ENCODE measurements around the gene ZNF628.

The ZNF628 gene

GRCh38 chr19:55465460-55466240 is 10.8 kb upstream of the ZNF628 start:
- DNase-seq = no peak

DNA sequence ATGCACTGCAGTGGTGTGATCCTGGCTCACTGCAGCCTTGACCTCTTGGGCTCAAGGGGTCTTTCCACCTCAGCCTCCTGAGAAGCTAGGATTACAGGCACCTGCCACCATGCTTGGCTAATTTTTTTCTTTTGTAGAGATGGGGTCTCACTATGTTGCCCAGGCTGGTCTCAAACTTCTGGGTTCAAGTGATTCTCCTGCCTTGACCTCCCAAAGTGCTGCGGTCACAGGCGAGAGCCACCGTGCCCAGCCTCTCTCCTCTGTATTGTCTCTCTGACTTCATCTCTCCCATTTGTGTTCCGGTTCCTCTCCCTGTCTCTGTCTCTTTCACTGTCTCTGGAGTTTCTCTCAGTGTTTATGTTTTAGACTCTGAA is 10.2 kb upstream of the ZNF628 start:
- DNase-seq = no peak

GRCh38 chr19:55467236-55468053 is 9.0 kb upstream of the ZNF628 start:
- peak in 7 of 14 donors; percentile 11 to 71 (median 32) for DNase-seq

GRCh38 chr19:55468054-55468393 is 8.4 kb upstream of the ZNF628 start:
- no peak for DNase-seq

- DNase-seq = no peak
These were observed 5.2 kb upstream of the ZNF628 start for GRCh38 chr19:55471266-55471665.

- DNase-seq = no peak
These were observed 4.0 kb upstream of the ZNF628 start for GRCh38 chr19:55472463-55472862.

DNA sequence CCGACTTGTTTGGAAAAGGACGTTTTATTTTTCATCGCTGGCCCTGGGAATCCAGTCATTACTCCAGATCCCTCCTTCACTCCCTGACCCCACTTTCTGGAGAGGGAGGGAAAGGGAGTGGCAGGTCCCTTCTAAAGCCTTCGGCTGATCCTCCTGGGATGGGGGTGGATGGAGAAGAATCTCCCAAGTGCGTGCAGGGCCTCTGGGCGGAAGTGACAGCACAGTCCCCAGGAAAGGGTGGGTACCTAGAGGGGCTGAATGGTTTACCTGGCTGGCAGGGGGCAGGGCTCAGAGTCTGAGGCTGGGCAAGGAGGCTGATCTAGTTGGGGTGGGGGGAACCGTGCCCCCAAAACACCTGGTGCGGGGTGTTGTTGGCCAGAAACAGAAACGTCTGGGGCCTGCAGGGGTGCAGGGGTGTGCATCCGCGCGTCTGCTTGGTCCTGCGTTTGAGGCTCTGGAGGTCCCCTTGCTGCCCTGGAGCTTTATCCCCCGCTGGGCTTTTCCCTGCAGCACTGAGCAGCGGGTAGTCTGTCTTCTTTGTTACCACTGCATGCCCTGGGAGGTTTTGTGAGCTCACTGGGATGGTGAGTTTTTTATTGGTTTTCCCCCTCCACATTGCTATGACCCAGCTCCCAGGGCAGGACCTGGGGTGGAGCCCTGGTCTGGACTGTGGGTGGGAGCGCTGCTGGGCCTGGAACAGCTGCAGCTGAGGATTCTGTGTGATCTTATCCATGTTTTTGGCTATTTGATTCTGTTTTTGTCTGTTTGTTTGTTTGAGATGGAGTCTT is 3.0 kb upstream of the ZNF628 start:
- no peak for DNase-seq

DNA sequence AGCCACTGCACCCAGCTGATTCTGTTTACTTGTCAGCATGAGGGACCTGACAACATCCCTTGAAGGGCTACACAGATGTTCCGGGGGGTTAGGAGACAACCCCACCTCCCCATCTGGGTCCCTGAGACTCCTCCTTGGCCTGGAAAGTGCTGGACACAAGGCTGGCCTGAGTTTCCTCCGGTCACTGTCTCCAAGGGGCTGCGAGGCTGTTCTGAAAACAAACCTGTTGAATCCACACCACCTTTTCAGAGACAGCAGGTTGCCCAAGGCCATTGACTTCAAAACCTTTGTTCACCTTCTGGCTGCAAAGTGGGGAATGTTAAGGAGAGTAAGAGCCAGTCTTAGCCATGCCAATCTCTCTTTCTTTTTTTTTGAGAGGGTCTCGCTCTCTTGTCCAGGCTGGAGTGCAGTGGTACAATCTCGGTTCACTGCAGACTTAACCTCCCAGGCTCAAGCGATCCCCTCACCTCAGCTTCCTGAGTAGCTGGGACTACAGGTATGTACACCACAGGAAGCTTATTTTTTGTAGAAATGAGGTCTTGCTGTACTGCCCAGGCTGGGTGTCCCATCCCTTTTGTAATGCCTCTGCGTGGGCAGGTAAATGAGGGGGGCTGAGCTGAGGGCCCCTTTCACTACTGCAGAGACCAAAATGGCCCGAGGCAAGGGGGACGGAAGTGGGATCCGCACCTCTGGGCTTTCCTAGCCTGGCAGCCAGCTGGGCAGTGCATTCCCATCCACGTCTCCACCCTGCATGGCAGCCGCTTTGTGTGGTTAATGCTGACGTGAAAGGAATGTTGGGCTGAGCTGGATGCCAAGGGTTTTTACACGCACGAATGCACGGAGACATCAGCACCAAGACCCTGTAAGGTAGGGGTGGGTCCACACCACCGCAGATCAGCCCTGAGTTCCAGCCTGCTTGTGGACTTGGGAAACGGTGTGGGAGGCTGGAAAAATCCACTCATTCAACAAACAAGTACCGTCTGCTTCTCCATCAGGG is 1.9 kb upstream of the ZNF628 start:
- DNase-seq = no peak

- DNase-seq = no peak
These were observed 1.5 kb downstream of the ZNF628 start for GRCh38 chr19:55477905-55478304.

DNA sequence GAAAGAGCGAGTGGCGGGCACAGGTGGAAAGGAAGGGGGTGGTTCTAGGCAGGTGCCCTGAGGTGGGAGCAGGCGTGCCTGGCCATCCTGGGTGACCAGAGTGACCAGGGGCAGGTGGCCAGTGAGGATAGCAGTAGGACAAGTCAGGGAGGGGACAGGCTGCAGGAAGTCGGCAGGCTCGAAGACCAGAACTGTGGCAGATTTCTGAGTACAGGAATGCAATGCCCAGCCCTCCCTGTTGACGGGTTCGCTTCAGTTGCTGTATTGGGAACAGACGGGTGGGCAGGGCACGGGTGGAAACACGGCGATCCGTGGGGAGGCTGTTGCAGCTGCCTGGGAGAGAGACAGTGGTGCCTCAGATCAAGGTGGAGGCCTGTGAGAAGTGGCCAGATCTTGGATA is 1.9 kb downstream of the ZNF628 start:
- DNase-seq = no peak

DNA sequence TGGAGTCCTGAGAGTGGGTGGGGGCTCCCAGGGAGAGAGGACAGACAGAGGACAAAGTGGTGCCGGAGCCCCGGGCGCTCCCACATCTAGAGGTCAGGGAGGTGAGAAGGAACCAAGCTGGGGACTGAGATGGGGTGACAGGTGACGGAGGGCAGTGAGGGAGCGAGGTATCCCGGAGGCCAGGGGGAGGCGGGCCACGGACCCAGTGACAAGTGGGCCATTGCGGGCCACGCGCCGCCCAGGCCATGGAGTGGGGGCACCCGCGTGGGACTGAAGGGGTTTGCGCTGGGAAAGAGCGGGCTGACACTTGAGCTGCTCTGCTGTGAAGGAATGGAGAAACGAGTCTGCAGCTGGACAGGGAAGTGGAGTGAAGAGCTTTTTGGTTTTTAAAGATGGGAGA is 2.6 kb downstream of the ZNF628 start:
- no peak for DNase-seq

GRCh38 chr19:55479451-55480230 is 3.2 kb downstream of the ZNF628 start:
- DNase-seq = no peak

GRCh38 chr19:55481148-55481793 is 4.9 kb downstream of the ZNF628 start:
- DNase-seq = no peak

GRCh38 chr19:55481794-55482155 is 5.4 kb downstream of the ZNF628 start:
- DNase-seq = no peak

DNA sequence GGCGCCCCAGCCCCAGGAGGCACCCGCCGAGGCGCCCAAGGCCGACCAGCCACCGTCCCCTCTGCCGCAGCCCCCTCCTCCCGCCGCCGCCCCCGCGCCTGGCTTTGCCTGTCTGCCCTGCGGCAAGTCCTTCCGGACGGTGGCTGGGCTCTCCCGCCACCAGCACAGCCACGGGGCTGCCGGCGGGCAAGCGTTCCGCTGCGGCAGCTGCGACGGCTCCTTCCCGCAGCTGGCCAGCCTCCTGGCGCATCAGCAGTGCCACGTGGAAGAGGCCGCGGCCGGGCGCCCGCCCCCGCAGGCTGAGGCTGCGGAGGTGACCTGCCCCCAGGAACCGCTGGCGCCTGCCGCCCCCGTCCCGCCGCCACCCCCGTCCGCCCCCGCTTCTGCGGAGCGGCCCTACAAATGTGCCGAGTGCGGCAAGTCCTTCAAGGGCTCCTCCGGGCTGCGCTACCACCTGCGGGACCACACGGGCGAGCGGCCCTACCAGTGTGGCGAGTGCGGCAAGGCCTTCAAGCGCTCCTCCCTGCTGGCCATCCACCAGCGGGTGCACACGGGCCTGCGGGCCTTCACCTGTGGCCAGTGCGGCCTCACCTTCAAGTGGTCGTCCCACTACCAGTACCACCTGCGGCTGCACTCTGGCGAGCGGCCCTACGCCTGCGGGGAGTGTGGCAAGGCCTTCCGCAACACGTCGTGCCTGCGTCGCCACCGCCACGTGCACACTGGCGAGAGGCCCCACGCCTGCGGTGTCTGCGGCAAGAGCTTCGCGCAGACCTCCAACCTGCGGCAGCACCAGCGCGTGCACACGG is 5.9 kb downstream of the ZNF628 start:
- DNase-seq = no peak

GRCh38 chr19:55482967-55483705 is 6.7 kb downstream of the ZNF628 start:
- no peak for DNase-seq

- no peak for DNase-seq
These were observed 7.5 kb downstream of the ZNF628 start for GRCh38 chr19:55483706-55484592.
